CD4-positive, alpha-beta T cell treated with Interleukin-4 for 1 hour (primary cell): ENCODE data around the gene MAGEA3.
"Not testable (repeated sequence)": the region's sequence is repeated elsewhere in the genome, so short reads cannot be mapped to it uniquely, and the experiment has no call there.

Experiments used
- DNase-seq, 2 donors: peaks; one replicate each; pipeline ENCODE4 v3.0.0-alpha.2; 2020 to 2022

The MAGEA3 gene

GRCh38 chrX:152697952-152698931 is at the start of gene MAGEA3:
MAGEA3 (plus strand) TSS chrX:152698794; CDS start chrX:152700833, 2,039 bp downstream.
- not testable (repeated sequence) for DNase-seq

DNA sequence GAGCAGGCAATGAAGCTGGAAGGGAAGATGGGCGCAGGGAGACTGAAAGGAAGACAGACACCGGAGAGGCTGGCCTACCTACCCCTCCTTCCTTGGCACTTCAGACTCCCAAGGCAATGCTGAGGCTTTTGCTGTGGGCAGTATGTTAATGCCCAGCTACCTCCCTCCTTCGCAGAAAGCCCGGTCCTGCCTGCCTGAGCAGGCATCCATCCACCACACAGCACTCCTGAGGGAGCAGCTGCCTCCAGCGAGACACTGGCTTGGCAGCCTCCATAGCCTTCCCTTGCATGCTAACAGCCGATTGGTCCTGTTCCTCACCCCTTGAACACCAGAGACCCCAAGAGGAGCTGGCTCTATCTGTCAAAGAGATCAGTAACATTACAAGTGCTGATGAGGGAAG is 46.5 kb upstream of the MAGEA3 start:
- DNase-seq = no peak

DNA sequence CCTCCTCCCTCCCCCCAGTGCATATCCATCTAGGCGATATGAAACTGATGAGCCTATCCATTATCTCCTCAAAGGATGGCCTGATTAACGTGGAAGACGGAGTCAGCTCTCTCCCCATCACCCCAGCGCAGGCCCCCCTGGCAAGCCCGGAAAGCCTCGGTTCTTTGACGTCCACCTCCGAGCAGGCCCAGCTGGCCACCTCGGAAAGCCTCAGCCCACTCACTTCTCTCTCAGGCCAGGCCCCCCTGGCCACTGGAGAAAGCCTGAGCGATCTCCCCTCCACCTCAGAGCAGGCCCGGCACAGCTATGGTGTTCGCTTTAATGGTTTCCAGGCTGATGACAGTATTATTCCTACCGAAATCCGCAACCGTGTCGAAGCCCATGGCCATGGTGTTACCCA is 46.1 kb upstream of the MAGEA3 start:
- no peak for DNase-seq

DNA sequence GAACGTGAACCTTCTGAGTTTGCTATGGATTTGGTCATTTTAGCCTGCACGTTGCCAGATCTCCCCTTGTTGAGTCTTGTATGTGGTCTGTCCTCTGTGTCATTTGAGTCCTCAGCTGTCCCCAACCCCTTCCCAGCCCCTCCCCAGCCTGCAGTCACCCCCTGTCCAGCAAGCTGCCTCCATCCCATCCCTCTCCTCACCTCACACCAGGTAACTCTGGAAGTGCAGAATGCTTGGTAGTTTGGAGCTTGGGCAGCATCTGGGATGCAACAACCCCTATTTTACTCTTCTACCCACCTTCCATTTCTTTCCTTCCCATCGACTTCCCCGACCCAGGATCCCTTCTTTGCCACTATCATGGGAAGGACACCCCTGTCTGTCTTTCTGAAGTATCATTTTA is 42.5 kb upstream of the MAGEA3 start:
- DNase-seq = no peak

GRCh38 chrX:152656890-152657289 is 41.7 kb upstream of the MAGEA3 start:
- no peak for DNase-seq

- no peak for DNase-seq
Measured at GRCh38 chrX:152658302-152658701, 40.3 kb upstream of the MAGEA3 start.

GRCh38 chrX:152663086-152663485 is 35.5 kb upstream of the MAGEA3 start:
- no peak for DNase-seq

GRCh38 chrX:152674135-152674534 is 24.5 kb upstream of the MAGEA3 start:
- no peak for DNase-seq

- not testable (repeated sequence) for DNase-seq
Measured at GRCh38 chrX:152674652-152675051, 23.9 kb upstream of the MAGEA3 start.

DNA sequence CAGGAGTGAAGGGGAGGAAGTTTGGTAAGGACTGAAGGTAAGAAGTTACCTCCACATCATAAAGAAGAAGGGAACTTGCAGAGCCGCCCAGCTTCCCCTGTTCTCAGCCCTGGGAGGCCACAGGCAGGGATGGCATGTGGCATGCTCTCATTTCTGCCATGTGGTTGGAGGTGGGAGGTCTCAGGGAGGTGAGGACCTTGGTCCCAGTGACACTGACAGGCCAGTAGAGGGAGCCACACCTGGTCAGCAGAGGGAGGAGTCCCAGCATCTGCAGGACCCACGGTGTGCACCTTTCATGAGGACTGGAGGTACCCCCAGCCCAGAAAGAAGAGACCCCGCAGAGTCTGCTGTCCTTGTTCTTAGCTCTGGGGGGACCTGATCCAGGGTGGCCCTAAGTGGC is 17.6 kb upstream of the MAGEA3 start:
- not testable (repeated sequence) for DNase-seq

DNA sequence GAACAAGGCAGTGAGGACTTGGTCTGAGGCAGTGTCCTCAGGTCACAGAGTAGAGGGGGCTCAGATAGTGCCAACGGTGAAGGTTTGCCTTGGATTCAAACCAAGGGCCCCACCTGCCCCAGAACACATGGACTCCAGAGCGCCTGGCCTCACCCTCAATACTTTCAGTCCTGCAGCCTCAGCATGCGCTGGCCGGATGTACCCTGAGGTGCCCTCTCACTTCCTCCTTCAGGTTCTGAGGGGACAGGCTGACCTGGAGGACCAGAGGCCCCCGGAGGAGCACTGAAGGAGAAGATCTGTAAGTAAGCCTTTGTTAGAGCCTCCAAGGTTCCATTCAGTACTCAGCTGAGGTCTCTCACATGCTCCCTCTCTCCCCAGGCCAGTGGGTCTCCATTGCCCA is 1.8 kb downstream of the MAGEA3 start:
- DNase-seq = peak in 1 of 2 donors; percentile 8

DNA sequence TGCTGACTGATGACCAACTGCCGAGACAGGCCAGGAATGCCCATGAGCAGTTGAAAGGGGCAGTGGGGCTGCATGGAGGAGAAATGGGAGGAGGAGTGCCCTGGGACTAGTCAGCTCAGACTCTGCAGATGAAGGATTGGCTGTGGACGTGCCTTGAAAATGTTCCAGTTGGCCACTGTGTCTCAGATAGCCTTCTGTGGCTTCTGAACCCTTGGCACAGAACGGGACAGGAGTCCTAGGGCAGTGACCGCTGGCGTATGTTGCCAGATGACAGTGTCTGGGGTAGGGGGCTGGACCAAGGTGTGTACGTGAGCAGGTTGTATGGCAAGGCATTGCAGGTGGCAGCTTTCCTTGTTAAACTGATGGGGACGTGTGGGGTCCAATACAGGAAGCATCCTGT is 7.9 kb downstream of the MAGEA3 start:
- not testable (repeated sequence) for DNase-seq

DNA sequence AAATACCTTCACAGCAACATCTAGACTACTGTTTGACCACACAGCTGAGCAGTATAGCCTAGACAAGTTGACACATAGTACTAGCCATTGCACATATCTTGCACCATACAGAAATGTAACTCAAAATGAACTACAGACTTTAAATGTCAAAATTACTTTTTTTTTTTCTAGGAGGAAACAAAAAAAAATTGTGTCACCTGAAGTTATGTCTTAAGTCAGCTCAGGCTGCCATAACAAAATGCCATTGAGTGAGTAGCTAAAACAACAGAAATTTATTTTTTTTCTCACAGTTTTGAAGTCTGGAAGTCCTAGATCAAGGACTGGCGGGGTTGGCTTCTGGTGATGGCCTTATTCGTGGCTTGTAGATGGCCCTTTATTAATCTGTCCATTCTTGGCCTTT is 10.6 kb downstream of the MAGEA3 start, which contains the start of gene CSAG2:
Gene CSAG2 (minus strand): TSS at position 101 of the 400 bp plus-strand sequence. CDS start 161 bp downstream, outside the sequence.
- DNase-seq = not testable (repeated sequence)

GRCh38 chrX:152713195-152713594 is 14.6 kb downstream of the MAGEA3 start:
- not testable (repeated sequence) for DNase-seq

- DNase-seq = not testable (repeated sequence)
Measured at GRCh38 chrX:152713815-152714787, 15.5 kb downstream of the MAGEA3 start, which contains the start of gene MAGEA2B. MAGEA2B (plus strand) TSS chrX:152714628; CDS start chrX:152717107, 2,479 bp downstream.

DNA sequence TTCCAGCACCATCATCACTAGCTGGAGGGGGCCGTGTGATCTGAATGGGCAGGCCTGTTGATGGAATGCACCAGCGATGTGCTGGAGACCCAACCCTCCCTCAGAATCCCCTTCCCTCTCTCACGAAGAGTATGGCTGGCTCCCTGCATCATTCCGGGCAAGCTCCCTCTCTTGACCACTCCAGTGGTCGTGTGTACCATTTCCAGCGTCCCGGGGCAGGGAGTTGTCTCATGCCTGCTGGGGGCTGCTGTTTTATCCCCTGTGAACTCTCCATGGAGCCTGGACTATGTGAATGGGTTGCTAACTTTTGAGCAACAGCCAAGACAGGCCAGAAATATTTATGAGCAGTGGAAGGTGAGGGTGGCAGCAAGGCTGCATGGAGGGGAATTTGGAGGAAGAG is 26.8 kb downstream of the MAGEA3 start:
- no peak for DNase-seq

GRCh38 chrX:152733261-152733975 is 34.8 kb downstream of the MAGEA3 start, which contains the start of the genes CSAG1 and MAGEA12:
CSAG1 (minus strand) TSS chrX:152733721; CDS start chrX:152732460, 1,261 bp downstream.
MAGEA12 (plus strand) TSS chrX:152733757; CDS start chrX:152736162, 2,405 bp downstream.
- no peak for DNase-seq

- DNase-seq = not testable (repeated sequence)
Measured at GRCh38 chrX:152734143-152734858, 35.7 kb downstream of the MAGEA3 start.

- DNase-seq = no peak
Measured at GRCh38 chrX:152735101-152735500, 36.5 kb downstream of the MAGEA3 start.

DNA sequence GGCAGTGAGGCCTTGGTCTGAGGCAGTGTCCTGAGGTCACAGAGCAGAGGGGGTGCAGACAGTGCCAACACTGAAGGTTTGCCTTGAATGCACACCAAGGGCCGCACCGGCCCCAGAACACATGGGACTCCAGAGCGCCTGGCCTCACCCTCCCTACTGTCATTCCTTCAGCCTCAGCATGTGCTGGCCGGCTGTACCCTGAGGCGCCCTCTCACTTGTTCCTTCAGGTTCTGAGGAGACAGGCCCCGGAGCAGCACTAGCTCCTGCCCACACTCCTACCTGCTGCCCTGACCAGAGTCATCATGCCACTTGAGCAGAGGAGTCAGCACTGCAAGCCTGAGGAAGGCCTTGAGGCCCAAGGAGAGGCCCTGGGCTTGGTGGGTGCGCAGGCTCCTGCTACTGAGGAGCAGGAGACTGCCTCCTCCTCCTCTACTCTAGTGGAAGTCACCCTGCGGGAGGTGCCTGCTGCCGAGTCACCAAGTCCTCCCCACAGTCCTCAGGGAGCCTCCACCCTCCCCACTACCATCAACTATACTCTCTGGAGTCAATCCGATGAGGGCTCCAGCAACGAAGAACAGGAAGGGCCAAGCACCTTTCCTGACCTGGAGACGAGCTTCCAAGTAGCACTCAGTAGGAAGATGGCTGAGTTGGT is 37.4 kb downstream of the MAGEA3 start:
- DNase-seq = no peak

DNA sequence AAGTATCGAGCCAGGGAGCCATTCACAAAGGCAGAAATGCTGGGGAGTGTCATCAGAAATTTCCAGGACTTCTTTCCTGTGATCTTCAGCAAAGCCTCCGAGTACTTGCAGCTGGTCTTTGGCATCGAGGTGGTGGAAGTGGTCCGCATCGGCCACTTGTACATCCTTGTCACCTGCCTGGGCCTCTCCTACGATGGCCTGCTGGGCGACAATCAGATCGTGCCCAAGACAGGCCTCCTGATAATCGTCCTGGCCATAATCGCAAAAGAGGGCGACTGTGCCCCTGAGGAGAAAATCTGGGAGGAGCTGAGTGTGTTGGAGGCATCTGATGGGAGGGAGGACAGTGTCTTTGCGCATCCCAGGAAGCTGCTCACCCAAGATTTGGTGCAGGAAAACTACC is 37.9 kb downstream of the MAGEA3 start:
- not testable (repeated sequence) for DNase-seq
